HG02981 (cell line): ENCODE measurements around the gene PRTG.
"Not testable (repeated sequence)": the region's sequence is repeated elsewhere in the genome, so short reads cannot be mapped to it uniquely, and the experiment has no call there.

Experiments
- ATAC-seq: cut with Tn5 transposase; IDR thresholded peaks from one replicate; pipeline ENCODE4 v1.9.1; 2021; ENCODE audit warnings: mild to moderate bottlenecking, moderate library complexity; ENCODE audit not compliant: unreplicated experiment

The PRTG gene

DNA sequence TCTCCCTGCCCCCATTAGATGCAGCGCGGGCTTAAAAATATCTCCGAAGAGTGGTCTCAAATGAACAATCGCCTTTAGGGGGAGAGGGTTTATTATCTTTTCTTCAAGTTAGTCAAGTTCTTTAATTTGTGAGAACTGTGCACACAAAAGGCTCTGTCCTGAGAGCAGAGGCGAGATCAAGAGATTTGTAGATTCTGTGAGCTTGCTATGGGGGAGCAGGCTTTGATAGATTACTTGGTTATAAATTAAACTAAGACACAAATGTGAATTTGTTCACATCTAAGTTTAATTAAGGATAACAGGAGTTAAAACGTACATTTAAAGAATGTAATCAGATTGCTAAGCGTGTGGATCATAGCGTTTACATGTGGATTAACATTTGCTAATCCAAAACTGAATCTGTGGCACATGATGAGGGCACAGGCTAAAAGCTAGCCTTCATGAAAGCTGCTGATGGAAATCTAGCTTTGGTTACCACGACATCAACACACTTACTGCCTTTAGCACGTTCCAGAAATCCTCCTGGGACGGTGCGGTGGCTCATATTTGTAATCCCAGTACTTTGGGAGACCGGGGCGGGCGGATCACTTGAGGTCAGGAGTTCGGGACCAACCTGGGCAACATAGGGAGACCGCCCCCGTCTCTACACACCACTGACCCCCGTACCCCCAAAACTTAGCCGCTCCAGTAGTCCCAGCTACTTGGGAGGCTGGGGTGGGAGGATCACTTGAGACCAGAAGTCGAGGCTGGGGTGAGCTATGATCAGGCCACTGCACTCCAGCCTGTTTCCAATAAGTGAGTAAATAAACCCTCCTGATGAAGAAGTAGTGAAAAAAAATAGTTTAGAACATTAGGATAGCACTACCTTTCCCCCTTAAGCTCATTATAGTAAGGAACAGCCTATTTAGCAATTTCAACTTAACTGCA, 1.0 kb upstream of the PRTG start:
- no peak for ATAC-seq

DNA sequence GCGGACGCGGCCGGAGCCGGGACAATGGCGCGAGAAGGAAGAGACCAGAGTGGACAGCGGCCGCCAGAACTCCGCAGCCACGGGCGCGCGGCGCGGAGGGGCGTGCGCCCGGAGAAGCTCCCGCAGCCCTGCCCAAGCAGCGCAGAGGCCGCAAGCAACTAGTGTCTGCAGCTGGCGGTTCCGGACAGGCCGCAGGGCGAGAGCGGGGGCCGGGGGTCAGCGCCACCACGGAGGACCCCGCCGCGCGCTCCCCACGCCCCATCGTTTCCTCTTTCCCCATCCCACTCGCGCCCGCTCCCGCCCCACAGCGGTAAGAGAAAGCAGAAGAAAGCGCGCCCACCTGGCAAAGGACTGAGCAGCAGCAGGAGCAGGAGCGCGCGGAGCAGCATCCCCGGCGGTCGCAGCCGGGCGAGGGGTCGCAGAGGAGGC, 440 bp downstream of the PRTG start:
- ATAC-seq = no peak

DNA sequence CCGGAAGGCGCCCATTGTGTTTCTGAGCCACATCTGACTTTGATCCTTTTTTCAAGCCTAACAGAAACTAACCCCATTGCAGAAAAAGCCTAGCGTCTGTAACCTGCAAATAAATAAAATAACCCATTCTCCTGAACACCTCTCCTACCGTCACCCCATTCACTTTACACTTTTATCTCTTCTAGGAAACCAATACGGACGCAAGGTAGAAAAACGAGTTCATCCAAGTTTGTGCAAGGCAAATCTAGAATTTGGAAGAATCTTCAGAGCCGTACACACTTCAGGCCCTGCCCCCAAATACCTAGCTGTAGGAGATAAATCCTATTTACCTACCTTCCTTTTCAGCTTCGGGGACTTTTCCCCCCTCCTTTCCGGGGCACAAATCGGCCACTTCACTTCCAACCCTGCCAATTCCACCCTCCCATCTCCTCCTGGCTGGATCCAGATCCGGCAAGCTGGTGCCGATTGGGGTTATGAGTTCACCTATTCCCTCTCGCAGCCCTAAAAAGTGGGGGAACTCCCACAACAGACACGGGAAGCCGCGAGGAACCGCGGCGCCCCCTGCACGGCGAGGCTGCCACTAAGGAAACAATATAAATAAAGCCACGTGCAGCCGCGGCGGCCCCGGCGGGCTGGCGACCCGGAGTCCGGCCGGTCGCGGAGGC, 987 bp downstream of the PRTG start:
- ATAC-seq = no peak

DNA sequence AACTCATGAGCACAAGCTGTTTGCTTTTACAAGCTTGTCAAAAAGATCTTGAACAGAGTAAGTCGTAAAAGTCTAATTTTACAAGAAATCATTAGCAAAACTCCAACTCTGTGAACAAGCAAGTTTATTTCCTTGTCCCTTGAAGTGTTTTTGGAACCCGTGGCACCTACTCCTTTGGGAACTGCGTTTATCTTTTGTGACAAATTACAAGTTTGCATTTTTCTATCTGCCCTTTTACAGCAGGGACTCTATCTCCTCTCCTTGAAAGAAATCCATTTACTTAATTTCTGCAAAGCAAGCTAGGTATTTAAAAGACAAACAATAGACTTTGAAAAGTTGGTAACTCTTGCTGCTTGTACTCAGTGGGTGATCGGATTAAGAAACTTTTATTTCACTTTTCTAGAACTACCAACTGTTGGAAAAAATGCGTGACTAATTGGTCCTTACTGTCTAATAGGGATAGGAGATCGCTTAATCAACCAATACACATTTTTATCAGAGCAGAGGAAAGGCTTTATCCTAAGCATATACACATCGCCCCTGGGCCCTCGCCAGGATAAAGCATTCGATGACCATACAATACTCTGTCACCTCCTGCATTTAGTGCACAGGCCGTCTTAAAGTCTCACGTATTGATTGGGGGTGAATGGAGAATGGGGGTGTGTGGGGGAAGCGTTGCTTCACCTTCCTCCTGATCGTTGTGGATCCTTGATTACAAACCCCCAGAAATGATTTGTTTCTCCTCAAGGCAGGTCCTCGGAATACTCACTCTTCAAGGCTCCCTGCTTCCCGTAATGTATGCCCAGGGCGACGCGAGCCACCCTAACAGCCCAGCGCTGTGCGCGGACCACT, 1.7 kb downstream of the PRTG start:
- ATAC-seq = no peak

DNA sequence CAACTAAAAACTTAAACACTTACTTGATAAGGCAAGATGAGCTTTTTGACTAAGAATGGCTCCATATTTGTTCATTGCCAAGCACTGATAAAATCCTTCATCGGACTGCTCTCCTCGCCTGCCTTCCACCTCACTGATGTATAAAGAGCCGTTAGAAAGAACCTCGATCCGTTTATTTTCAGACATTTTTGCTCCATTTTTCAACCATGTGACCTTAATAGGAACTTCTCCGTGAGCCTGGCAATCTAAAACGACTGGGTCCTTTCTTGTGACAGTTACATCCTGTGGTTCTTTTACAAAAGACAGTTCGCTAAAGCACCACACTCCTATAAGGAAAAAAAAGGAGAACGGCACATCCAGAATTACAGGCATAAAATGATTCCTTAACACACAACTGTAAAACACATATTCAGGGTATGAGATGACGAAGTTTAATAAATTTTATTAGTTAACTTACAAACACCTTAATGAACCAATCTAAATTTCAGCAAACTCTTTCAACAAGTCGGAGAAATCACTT, 2.5 kb downstream of the PRTG start:
- no peak for ATAC-seq

DNA sequence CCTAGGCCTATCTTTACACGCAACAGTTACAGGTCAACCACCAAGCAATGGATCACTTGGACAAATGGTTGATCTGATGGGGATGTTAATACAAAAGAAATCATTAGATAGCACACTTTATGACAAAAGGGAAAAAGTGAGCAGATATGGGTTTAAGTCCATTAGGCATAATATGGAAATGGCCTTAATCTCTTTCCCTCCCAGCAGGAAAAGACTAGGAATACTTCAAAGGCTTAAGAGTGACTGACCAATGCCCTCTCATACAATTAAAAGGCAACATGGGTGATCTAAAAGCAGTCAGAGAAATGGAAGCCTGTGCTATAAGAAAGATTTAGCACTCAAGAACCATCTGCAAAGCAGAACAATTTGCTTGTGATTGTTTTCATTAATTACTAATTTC, 3.3 kb downstream of the PRTG start:
- no peak for ATAC-seq

DNA sequence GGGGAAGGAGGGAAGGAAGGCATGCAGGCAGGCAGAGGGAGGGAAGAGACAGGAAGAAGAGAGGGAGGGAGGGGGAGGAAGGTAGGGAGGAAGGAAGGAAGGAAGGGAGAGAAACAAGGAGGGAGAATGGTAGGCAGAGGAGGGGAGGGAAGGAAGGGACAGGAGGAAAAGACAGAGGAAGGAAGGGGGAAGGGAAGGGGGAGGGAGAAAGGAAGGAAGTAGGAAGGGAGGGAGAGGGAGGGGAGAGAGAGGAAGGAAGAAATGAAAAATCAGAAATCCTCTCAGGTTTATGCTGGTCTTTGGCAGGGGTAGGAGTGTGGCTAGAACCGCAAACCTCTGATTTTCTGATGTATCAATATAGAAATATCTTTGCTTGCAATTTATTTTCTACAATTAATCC, 4.2 kb downstream of the PRTG start:
- ATAC-seq = no peak

DNA sequence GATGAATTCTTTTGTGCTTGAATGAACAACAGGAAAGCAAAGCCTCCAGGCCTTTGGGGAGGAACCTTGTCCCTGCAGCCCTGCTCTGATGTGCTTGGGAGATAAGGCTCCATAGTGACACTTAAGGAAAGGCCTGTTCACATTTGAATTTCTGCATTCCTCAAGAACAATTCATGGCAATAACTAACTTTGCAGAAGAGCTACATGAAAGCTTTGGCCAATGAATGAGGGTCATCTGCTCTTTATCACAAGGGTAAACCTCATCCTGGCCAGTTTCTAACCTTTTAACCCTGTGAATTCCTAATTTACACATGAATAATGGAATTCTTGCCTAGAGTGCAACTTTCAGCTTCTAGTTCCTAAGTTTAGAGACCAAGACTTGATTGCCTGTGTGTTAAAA, 5.6 kb downstream of the PRTG start:
- no peak for ATAC-seq

DNA sequence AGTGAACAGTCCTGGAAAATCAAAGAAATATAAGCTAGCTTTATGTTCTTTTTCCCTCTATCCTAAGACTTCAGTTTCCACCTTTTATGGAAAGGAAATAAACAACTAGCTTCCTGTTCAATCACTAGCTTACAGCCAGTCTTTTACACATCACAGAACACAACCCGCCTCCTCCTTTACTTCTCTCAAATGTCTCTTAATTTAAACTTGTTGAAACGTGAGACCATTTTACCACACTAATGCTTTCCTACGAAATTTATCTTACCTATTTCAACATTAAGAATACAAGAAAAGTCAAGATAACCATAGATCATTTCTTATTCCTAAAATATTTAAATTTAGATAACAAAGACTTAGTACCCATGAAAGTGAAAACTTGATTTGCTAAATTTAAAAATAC, 6.2 kb downstream of the PRTG start:
- no peak for ATAC-seq

DNA sequence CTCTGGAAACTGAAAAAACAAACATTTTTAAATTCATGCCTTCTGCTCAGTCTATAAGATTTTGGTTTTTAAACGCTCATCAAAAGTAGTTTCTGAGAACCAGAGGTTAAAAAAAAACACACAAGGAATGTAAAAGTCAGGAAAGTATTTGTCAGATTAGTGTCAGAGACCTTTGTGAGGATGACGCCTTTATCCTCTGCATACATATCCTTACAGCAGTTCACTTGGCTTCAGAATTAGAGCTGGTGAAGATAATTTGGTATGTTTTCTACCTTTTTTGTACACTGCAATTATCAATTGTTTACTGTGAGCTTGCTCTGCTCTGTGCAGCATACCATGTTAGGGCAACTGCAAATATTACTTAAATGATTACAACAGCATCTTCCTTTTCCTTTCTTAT, 8.3 kb downstream of the PRTG start:
- no peak for ATAC-seq

DNA sequence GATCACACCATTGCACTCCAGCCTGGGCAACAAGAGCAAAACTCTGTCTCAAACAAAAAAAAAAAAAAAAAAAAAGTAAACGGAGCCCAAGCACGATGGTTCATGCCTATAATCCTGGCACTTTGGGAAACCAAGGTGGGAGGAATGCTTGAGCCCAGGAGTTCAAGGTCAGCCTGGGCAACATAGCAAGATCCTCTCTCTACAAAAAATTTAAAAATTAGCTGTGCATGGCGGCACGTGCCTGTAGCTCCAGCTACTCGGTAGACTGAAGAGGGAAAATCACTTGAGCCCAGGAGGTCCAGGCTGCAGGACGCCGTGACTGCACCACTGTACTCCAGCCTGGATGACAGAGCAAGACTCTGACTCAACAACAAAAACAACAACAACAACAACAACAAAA, 9.5 kb downstream of the PRTG start:
- not testable (repeated sequence) for ATAC-seq

DNA sequence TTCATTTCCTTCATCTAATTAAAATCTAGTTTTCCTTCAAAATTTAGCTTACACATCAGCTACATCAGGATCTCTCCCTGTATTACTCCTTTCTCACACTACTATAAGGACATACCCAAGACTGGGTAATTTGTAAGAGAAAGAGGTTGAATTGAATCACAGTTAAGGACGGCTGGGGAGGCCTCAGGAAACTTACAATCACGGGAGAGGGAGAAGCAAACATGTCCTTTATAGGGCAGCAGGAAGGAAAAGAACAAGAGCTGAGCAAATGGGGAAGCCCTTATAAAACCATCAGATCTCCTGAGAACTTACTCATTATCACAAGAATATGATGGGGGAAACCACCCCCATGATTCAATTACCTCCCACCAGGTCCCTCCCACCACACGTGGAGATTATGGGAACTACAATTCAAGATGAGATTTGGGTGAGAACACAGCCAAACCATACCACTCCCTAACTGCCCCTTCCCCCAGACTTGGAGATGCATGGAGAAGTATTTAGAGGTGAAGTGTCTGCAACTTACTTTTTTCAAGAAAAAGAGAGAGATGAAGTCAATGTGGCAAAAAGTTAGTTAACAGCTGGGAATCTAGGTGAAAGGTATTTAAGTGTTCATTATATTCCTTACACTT, 21.3 kb downstream of the PRTG start:
- ATAC-seq = no peak

DNA sequence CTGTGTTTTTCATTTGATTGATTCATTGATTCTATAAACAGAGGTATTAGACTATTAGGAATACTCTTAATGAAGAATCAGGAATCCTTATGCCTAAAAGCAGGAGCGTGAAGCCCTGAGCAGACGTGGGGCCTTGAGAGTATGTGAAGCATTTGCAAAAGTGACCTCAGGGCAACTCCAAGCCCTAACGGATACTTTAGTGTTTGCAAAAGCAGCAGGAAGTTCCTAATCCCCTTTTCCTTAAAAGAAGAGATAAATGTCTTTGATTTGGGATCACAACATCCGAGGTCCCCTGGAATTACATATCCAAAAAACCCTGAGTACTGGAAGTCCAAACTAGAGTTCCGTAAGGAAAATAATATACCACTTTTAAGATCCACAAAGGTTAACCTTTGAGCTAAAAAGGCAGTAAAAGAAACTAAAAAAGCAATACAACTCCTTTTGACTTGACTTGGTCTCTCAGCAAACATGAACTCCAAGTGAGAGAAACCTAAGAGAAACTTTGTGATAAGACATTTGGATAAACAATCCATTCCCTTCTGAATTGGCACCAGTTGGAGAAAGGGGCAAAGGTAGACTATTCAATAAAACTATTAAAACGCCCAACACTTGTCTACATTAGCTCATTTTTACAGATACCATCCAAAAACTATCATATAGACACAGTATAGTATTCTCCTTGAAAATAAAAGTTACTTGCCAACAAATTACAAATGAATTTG, 27.4 kb downstream of the PRTG start:
- no peak for ATAC-seq

DNA sequence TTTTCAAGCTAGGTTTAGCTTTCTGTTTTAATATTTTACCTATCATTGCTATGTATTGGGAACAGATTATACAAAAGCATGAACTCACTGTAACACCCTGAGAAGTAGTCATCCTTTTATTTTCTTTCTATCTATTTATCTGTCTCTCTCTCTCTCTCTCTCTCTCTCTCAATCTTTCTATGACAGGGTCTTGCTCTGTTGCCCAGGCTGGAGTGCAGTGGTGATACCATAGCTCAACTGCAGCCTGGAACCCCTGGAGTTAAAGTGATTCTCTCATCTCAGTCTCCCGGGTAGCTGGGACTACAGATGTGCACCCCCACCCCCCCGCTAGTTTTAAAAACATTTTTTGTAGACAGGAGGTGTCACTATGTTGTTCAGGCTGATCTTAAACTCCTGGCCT, 28.9 kb downstream of the PRTG start:
- no peak for ATAC-seq

DNA sequence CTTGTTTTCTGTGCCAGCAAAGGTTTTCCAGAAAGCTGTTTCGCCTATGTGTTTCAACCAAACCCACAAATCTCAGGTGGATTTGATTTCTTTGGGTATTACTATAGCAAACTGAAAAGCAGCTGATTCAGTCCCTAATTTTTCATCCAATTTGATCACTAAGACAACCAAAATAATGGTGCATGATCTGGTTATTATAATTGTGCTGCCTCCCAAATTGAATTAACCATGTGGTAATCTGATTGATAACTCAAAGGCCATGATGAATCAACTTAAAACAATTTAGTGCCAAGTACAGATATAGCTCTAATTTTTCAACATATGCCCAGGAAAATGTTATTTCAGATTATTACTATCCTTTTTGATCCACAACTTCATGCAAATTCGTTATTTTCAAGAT, 30.6 kb downstream of the PRTG start:
- no peak for ATAC-seq

DNA sequence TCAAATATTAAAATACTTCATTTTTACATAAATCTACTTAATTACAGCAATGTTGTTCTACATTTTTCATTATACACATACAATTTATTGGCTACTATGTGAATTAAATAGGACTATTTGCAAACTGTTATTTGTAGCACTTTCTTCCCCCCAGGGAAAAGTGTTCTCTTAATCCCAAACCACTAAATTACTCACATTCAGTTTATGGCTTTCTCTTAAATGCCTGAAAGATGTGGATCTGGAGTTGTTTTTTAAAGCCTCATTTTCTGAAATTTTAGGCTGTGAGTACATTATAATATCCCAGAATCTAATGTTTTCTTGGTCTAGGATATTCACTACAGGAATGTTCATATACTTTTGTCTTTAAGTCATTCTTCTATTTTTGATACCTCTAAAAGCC, 32.7 kb downstream of the PRTG start:
- ATAC-seq = no peak

DNA sequence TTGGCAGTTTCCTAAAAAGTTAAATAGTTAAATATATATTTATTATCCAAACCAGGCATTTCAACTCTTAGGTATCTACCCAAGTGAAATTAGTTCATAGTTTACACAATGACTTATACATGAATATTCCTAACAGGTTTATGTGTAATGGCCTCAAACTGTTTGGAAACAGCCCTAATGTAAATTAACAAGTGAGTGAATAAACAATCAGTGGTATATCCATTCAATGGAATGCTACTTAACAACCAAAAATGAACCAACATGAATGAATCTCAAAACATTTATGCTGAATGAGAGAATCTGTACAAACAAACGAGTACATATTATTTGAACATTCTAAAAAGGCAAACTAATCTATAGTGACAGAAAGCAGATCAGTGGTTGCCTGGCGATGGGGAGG, 33.5 kb downstream of the PRTG start:
- ATAC-seq = no peak

DNA sequence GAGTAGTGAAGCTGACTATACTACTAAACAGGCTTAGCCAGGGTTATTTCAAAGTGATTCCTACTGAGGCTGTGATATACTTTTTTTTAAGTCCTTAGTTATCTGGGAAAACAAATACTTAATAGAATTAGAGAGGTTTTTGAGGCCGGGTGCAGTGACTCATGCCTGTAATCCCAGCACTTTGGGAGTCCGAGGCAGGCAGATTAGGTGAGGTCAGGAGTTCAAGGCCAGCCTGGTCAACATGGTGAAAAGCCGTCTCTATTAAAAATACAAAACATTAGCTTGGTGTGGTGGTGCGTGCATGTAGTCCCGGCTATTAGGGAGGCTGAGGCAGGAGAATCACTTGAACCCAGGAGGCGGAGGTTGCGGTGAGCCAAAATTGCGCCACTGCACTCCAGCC, 34.2 kb downstream of the PRTG start:
- no peak for ATAC-seq

DNA sequence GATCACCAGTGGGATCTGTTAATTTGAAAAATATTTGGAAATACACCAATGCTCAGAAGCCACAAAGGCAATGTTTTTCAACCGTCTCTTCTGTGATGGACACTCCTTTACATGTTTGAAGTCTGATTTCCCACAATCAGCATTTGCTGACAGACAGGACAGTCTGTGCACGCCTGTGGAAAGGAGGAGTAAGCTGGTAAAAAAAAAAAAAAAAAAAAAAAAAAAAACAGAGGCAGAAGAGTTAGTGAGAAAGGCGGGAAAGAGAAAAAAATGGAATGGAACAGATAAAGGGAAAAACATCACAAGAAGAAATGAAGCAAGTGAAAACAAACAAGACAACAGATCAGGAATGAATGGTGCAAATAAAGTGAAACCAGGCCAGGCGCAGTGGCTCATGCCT, 35.0 kb downstream of the PRTG start:
- no peak for ATAC-seq

DNA sequence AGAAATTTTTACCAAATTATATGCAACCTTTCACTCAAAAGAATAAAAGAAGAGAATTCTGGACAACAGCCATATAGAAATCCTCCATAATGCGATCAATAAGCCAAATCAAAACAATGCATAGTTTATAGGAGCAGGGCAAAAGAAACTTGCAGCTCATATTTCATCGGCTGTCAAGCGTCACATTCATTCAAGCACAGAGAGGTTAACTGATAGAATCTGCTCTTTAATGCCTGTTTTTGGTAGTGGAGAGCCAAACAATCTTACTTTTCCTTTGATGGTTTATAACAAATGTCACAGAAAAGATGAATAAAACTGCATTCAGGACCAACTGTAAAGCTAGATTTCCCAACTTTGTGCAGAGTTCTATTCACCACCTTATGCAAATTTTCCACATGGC, 35.4 kb downstream of the PRTG start:
- ATAC-seq = no peak
